Loucy (cell line): ENCODE results near the gene FOLR2.

Source experiments
- EZH2phosphoT487 ChIP-seq: fragments of 200-600 bp; IDR thresholded peaks from 2 replicates; pipeline ENCODE4 v1.6.1; 2018; ENCODE audit warnings: antibody characterized with exemption, mild to moderate bottlenecking, moderate library complexity, borderline replicate concordance
- TF ChIP-seq, protein P1 (sequence below): fragments of 200-600 bp; sonication (generic); conservative IDR thresholded peaks from 2 replicates; pipeline ENCODE4 v1.5.1; 2014; ENCODE audit warnings: mild to moderate bottlenecking, antibody characterized with exemption, low read length

DNA sequence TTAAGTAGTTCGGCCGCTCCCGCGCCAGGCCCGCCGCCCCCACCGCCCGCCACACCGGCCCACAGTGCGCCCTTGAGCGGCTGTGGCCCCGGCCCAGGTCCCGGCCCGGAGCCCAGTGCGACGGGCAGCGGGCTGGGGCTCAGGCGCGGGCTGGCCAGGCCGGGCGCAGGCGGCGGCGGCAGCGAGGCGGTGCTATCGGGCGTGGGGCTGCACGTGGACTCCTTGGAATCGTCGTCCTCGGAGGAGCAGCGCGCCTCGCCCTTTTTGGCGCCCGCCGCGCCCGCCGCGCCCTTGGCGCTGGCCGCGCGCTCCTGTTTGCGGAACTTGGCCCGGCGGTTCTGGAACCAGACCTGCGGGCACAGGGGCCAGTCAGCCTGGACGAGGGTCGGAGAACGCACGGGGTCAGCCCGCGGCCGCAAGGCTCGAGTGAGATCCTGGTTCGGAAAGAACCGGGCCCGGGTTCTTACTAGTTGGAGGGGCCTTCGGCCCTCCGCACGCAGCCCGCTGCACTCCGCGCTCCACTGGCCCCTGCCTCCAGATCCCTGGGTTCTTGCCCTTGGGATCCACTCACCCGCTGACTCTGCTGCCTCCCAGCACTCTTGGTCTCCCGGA lies 23.4 kb downstream of the FOLR2 start:
- TF ChIP-seq, protein P1, sequence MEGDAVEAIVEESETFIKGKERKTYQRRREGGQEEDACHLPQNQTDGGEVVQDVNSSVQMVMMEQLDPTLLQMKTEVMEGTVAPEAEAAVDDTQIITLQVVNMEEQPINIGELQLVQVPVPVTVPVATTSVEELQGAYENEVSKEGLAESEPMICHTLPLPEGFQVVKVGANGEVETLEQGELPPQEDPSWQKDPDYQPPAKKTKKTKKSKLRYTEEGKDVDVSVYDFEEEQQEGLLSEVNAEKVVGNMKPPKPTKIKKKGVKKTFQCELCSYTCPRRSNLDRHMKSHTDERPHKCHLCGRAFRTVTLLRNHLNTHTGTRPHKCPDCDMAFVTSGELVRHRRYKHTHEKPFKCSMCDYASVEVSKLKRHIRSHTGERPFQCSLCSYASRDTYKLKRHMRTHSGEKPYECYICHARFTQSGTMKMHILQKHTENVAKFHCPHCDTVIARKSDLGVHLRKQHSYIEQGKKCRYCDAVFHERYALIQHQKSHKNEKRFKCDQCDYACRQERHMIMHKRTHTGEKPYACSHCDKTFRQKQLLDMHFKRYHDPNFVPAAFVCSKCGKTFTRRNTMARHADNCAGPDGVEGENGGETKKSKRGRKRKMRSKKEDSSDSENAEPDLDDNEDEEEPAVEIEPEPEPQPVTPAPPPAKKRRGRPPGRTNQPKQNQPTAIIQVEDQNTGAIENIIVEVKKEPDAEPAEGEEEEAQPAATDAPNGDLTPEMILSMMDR, result no peak
- TF ChIP-seq EZH2phosphoT487, result no peak
